GM12878 (cell line): Measurements from ENCODE around the gene FAM9C. TPM values are rescaled to one million over a fixed set of nuclear protein-coding genes. Genes with fewer than 3 reads are reported as not detected.
A peak's percentile ranks its signal among the peaks of the same experiment; 100 is the strongest.

Source experiments
- ATAC-seq: fragments of 200-7000 bp; cut with Tn5 transposase; 3 replicates; pipeline ENCODE4 v1.9.1; 2020; ENCODE audit warnings: mild to moderate bottlenecking, moderate library complexity
- BruUV-seq: library from RNA; stranded (reverse); fragments of 400-500 nt; replicated peaks from 2 replicates; lab custom pipeline; 2021; lab: Mats Ljungman, UMichigan
- CTCF ChIA-PET: fragments of 300-600 bp; sonication (Branson Sonifier 250); formaldehyde crosslinking; extraction: SDS; loops from one replicate; lab custom pipeline; 2021; ENCODE audit warnings: inconsistent platforms; lab: Yijun Ruan, JAX
- POLR2A ChIA-PET: fragments of 350-600 bp; formaldehyde crosslinking; extraction: SDS; loops from one replicate; lab custom pipeline; 2021; ENCODE audit warnings: inconsistent platforms; lab: Charles Lee
- RAD21 ChIA-PET: fragments of 300-600 bp; sonication (Branson Sonifier 250); formaldehyde crosslinking; loops from one replicate; lab custom pipeline; 2023; ENCODE audit warnings: antibody characterized with exemption; ENCODE audit not compliant: unreplicated experiment; lab: Charles Lee
- SMC1A ChIA-PET: fragments of 300-600 bp; sonication (Branson Sonifier 250); formaldehyde crosslinking; loops from one replicate; lab custom pipeline; 2023; ENCODE audit not compliant: unreplicated experiment, uncharacterized antibody; lab: Charles Lee
- DNase-seq: peaks from one replicate; pipeline ENCODE4 v3.0.0-alpha.2; 2011; ENCODE audit warnings: low read depth, low spot score
- FAIRE-seq: peaks from 3 replicates; lab custom pipeline; 2011; peaks lifted over from hg19 to GRCh38; lab: Jason Lieb, UNC
- H2AFZ ChIP-seq: 2 replicates; pipeline ENCODE4 v1.6.0; 2011; ENCODE audit warnings: low read depth, low read length, control low read depth; ENCODE audit not compliant: control insufficient read depth
- H3K27ac ChIP-seq: 2 replicates; pipeline ENCODE4 v1.5.1; 2011; ENCODE audit warnings: control low read depth; ENCODE audit not compliant: control insufficient read depth, insufficient read depth
- H3K27me3 ChIP-seq, 2 experiments: replicated peaks in 1 of 2; 2 replicates each; pipeline versions ENCODE4 v1.6.0 to v1.6.1; 2011; ENCODE audit warnings: low read length in 1 of 2; ENCODE audit not compliant: control insufficient read depth in 2 of 2, insufficient read depth in 2 of 2
- H3K36me3 ChIP-seq, 2 experiments: 2 replicates each; pipeline ENCODE4 v1.5.1; 2011; ENCODE audit warnings: low read length in 1 of 2; ENCODE audit not compliant: control insufficient read depth in 2 of 2, insufficient read depth in 2 of 2
- H3K4me1 ChIP-seq: 2 replicates; pipeline ENCODE4 v1.6.1; 2011; ENCODE audit warnings: mild to moderate bottlenecking, low read length, moderate library complexity, mixed read lengths; ENCODE audit not compliant: control insufficient read depth, insufficient read depth
- H3K4me2 ChIP-seq: 2 replicates; pipeline ENCODE4 v1.6.0; 2011; ENCODE audit warnings: control low read depth; ENCODE audit not compliant: control insufficient read depth, insufficient read depth
- H3K4me3 ChIP-seq: fragments of 200-600 bp; sonication (generic); 2 replicates; pipeline ENCODE4 v1.5.1; 2016
- H3K79me2 ChIP-seq: 2 replicates; pipeline ENCODE4 v1.6.0; 2011; ENCODE audit warnings: low read length; ENCODE audit not compliant: control insufficient read depth, insufficient read depth
- H3K9ac ChIP-seq: 2 replicates; pipeline ENCODE4 v1.8.0; 2011; ENCODE audit warnings: low read length, control low read depth, mixed read lengths; ENCODE audit not compliant: control insufficient read depth, insufficient read depth
- H3K9me3 ChIP-seq: replicated peaks from 3 replicates; pipeline ENCODE4 v1.5.1; 2011; ENCODE audit warnings: mild to moderate bottlenecking, low read length; ENCODE audit not compliant: control insufficient read depth, insufficient read depth
- H4K20me1 ChIP-seq: 2 replicates; pipeline ENCODE4 v1.6.0; 2011; ENCODE audit not compliant: control insufficient read depth, insufficient read depth
- BCLAF1 ChIP-seq: fragments of 450-650 bp; IDR thresholded peaks from 2 replicates; pipeline ENCODE4 v1.6.1; 2017; ENCODE audit warnings: antibody characterized with exemption, mild to moderate bottlenecking, moderate library complexity
- EGR1 ChIP-seq, 2 experiments: IDR thresholded peaks; 1 replicate in 1 of 2; 2 replicates in 1 of 2; pipeline ENCODE4 v1.6.1; 2011 to 2012; ENCODE audit warnings: low read depth in 2 of 2, low read length in 2 of 2, borderline replicate concordance in 1 of 2, mild to moderate bottlenecking in 1 of 2, moderate library complexity in 1 of 2
- EZH2 ChIP-seq: IDR thresholded peaks from 2 replicates; pipeline ENCODE4 v1.6.1; 2012; ENCODE audit warnings: low read depth, mild to moderate bottlenecking, control low read depth, inconsistent platforms, low read length, borderline replicate concordance; ENCODE audit not compliant: control insufficient read depth
- LARP7 ChIP-seq: fragments of 450-650 bp; IDR thresholded peaks from 2 replicates; pipeline ENCODE4 v1.6.1; 2017; ENCODE audit warnings: mild to moderate bottlenecking
- RB1 ChIP-seq: fragments of 450-650 bp; formaldehyde crosslinking; IDR thresholded peaks from 2 replicates; pipeline ENCODE4 v1.6.1; 2017; ENCODE audit warnings: mild to moderate bottlenecking, borderline replicate concordance
- STAT1 ChIP-seq: fragments of 450-650 bp; conservative IDR thresholded peaks from 2 replicates; pipeline ENCODE4 v1.6.1; 2014; ENCODE audit warnings: antibody characterized with exemption, mild to moderate bottlenecking
- WGBS: methylation state at CpG from one replicate; pipeline ENCODE4 v1.1.6; 2016; ENCODE audit warnings: low lambda C conversion rate; ENCODE audit not compliant: insufficient replicate concordance, insufficient coverage; ENCODE audit errors: missing lambda C conversion rate; 5-methylcytosine and 5-hydroxymethylcytosine counted together
- in situ Hi-C: fragments of 300-500 bp; cut with MboI; formaldehyde crosslinking; loops from 9 replicates; pipeline ENCODE4 v1.14.3; 2018; ENCODE audit warnings: mixed read lengths
- intact Hi-C: fragments of 100-400 bp; cut with micrococcal nuclease; formaldehyde crosslinking; loops from one replicate; pipeline ENCODE4 v1.14.2; 2022; ENCODE audit not compliant: unreplicated experiment
- polyA plus RNA-seq, 11 experiments: library from polyadenylated mRNA; depleted of rRNA in 4 of 11; unstranded in 6 of 11; stranded (reverse) in 5 of 11; fragments of >200 nt; fragmentation: Nextera tagmentation in 4 of 11; fragmentation: Illumina TruSeq in 1 of 11; extraction: Ambion mirVana in 4 of 11; extraction: Trizol in 1 of 11; gene quantifications; 1 replicate in 1 of 11; 2 replicates in 10 of 11; pipeline versions ENCODE4 v1.2.1 to v1.2.3, GENCODE V29; 2011 to 2016; ENCODE audit warnings: inconsistent platforms in 2 of 11, missing spikeins in 2 of 11, low read depth in 1 of 11
- total RNA-seq, 4 experiments: library from RNA; depleted of rRNA in 3 of 4; stranded (reverse); fragments of >200 nt in 3 of 4; fragmentation: Illumina TruSeq in 1 of 4; extraction: Trizol in 1 of 4; gene quantifications; 2 replicates each; pipeline versions ENCODE4 v1.2.1 to v1.2.3, GENCODE V29; 2013 to 2021
- TF ChIP-seq, protein P1 (sequence below): fragments of 450-650 bp; IDR thresholded peaks from 2 replicates; pipeline ENCODE4 v1.6.1; 2017; ENCODE audit warnings: mild to moderate bottlenecking, moderate library complexity
- TF ChIP-seq, protein P2 (sequence below): fragments of 450-650 bp; IDR thresholded peaks from 2 replicates; pipeline ENCODE4 v1.6.1; 2017; ENCODE audit warnings: low read depth, mild to moderate bottlenecking, moderate library complexity

FAM9C gene
- total and polyA plus RNA-seq, 10 of the 15 experiments (the other 5 are each of a cell fraction or from before 2014, with no cell fraction given): 0.01 to 0.03 TPM; not detected in 8

GRCh38 chrX:13093529-13094140 lies 49.2 kb upstream of the FAM9C start:
- FAIRE-seq (no peak), DNase-seq (no peak), ATAC-seq (0 out of 3 replicates have a peak, but pooled peaks have one; percentile 1)
- Histone ChIP-seq H3K4me1 (peaks cover 54% of the 10 kb centered on the region), H3K36me3 (no peaks in the 10 kb centered on the region), H3K9ac (peak overlapping the region; percentile 47; the same call in 1 of the 2 replicates), H4K20me1 (no peaks in the 10 kb centered on the region), H3K27me3 (no peaks in the 10 kb centered on the region), H3K4me3 (0 out of 2 replicates have a peak overlapping the region, but pooled peaks have one; percentile 10), H3K4me2 (peak overlapping the region; percentile 80), H3K9me3 (peaks cover 2% of the 10 kb centered on the region; the same call in 1 of the 3 replicates), H3K79me2 (peaks cover 12% of the 10 kb centered on the region), H2AFZ (no peak overlapping the region; the same call in 1 of the 2 replicates), H3K27ac (peak overlapping the region; percentile 100)
- ChIA-PET RAD21 (interaction anchor here (0.6 to 23.1 kb wide), 14 partner anchors 8 to 598 kb away, joined by 3 to 689 read pairs (median 20); partner anchors contain the start of gene TMSB4X), SMC1A (interaction anchor here (0.7 to 27.7 kb wide), 20 partner anchors 12 to 414 kb away, joined by 3 to 847 read pairs (median 14); no protein-coding TSS in a partner anchor), CTCF (interaction anchor here (0.6 to 12.2 kb wide), 17 partner anchors 10 to 551 kb away, joined by 3 to 312 read pairs (median 7); no protein-coding TSS in a partner anchor), POLR2A (interaction anchor here (0.6 to 4.5 kb wide), 5 partner anchors 68 to 394 kb away, joined by 3 to 37 read pairs (median 7); no protein-coding TSS in a partner anchor)
- no peak for TF ChIP-seq EZH2
- TF ChIP-seq, protein P1, sequence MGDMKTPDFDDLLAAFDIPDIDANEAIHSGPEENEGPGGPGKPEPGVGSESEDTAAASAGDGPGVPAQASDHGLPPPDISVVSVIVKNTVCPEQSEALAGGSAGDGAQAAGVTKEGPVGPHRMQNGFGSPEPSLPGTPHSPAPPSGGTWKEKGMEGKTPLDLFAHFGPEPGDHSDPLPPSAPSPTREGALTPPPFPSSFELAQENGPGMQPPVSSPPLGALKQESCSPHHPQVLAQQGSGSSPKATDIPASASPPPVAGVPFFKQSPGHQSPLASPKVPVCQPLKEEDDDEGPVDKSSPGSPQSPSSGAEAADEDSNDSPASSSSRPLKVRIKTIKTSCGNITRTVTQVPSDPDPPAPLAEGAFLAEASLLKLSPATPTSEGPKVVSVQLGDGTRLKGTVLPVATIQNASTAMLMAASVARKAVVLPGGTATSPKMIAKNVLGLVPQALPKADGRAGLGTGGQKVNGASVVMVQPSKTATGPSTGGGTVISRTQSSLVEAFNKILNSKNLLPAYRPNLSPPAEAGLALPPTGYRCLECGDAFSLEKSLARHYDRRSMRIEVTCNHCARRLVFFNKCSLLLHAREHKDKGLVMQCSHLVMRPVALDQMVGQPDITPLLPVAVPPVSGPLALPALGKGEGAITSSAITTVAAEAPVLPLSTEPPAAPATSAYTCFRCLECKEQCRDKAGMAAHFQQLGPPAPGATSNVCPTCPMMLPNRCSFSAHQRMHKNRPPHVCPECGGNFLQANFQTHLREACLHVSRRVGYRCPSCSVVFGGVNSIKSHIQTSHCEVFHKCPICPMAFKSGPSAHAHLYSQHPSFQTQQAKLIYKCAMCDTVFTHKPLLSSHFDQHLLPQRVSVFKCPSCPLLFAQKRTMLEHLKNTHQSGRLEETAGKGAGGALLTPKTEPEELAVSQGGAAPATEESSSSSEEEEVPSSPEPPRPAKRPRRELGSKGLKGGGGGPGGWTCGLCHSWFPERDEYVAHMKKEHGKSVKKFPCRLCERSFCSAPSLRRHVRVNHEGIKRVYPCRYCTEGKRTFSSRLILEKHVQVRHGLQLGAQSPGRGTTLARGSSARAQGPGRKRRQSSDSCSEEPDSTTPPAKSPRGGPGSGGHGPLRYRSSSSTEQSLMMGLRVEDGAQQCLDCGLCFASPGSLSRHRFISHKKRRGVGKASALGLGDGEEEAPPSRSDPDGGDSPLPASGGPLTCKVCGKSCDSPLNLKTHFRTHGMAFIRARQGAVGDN: no peak
- no peak for TF ChIP-seq LARP7
- TF ChIP-seq BCLAF1: no peak
- TF ChIP-seq, protein P2, sequence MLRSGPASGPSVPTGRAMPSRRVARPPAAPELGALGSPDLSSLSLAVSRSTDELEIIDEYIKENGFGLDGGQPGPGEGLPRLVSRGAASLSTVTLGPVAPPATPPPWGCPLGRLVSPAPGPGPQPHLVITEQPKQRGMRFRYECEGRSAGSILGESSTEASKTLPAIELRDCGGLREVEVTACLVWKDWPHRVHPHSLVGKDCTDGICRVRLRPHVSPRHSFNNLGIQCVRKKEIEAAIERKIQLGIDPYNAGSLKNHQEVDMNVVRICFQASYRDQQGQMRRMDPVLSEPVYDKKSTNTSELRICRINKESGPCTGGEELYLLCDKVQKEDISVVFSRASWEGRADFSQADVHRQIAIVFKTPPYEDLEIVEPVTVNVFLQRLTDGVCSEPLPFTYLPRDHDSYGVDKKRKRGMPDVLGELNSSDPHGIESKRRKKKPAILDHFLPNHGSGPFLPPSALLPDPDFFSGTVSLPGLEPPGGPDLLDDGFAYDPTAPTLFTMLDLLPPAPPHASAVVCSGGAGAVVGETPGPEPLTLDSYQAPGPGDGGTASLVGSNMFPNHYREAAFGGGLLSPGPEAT: no peak
- no peak for TF ChIP-seq RB1
- TF ChIP-seq STAT1: no peak
- TF ChIP-seq EGR1 (IDR thresholded peaks at IDR 0.05; ENCODE audit: borderline replicate concordance in 1 of 2, low read depth in 2 of 2, low read length in 2 of 2): no peak
- in situ Hi-C loops (loop anchor here (5.0 kb wide), 2 partner anchors 164 to 384 kb away; no protein-coding TSS in a partner anchor), intact Hi-C loops (loop anchor here (2.0 to 5.0 kb wide), 6 partner anchors 69 to 553 kb away; no protein-coding TSS in a partner anchor)
- 44% methylated on average over 6 of the region's 6 CpGs for WGBS
- BruUV-seq: no TSS peak
